Measurements from ENCODE around the gene ZNF462. TPM values are rescaled to one million over a fixed set of nuclear protein-coding genes. Genes with fewer than 3 reads are reported as not detected.

ZNF462 gene
- 10 to 100 TPM; 20.9 to 30.5 TPM for total RNA-seq

DNA sequence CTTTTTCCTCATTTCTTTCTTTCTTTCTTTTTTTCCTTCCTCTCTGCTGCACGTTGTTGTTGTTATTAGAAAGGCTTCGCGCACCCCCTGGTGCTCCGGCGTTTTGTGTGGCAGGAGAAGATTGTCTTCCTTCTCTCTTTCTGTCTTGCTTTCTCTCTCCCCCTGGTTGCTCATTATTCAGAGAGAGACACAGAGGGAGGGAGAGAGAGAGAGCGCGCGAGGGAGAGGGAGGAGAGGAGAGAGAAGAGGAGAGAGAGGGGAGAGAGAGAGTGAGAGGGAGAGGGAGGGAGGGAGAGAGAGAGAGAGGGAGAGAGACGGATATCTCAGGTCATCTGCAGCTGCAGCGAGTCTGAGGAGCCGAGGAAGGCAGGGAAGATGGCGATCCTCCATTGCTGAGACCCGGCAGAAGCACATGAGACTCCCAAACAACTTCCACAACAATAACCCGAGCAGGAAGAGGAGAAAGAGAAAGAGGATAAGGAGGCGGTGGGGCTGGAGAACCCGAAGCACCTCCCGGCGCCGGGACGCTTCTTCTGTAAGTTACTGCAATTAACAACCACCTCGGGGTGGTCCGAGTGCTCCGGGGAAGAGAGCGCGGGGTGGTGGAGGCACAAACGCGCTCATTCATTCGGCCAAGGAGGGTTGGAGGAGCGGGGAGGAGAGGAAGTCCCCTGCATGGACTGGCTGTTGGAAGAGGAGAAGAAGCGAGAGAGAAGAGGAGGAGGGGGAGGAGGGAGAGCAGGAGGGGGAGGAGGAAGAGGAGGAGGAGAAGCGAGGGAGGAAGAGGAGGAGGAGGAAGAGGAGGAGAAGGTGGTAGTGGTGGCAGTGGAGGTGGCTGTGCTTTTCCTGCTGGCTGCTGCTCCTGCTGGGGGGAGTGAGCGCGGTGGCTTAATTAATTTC lies at the start of gene ZNF462:
ZNF462 (plus strand) TSS at position 346 of the 900 bp plus-strand sequence. CDS start 60,218 bp downstream, outside the sequence.
- H3K36me3 ChIP-seq: no peaks in the 10 kb centered on the region
- DNase-seq (ENCODE audit: low spot score): peak; percentile 62
- no peaks in the 10 kb centered on the region for H3K9me3 ChIP-seq
- peak within 1 kb of the TSS; percentile 65 to 81 for H3K4me3 ChIP-seq
- TF ChIP-seq, protein P1, sequence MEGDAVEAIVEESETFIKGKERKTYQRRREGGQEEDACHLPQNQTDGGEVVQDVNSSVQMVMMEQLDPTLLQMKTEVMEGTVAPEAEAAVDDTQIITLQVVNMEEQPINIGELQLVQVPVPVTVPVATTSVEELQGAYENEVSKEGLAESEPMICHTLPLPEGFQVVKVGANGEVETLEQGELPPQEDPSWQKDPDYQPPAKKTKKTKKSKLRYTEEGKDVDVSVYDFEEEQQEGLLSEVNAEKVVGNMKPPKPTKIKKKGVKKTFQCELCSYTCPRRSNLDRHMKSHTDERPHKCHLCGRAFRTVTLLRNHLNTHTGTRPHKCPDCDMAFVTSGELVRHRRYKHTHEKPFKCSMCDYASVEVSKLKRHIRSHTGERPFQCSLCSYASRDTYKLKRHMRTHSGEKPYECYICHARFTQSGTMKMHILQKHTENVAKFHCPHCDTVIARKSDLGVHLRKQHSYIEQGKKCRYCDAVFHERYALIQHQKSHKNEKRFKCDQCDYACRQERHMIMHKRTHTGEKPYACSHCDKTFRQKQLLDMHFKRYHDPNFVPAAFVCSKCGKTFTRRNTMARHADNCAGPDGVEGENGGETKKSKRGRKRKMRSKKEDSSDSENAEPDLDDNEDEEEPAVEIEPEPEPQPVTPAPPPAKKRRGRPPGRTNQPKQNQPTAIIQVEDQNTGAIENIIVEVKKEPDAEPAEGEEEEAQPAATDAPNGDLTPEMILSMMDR (IDR thresholded peaks at IDR 0.05): peak; percentile 53 to 100
- H3K4me1 ChIP-seq: peaks cover 0 to 26% of the 10 kb centered on the region in 2 donors
- H3K27me3 ChIP-seq: no peaks in the 10 kb centered on the region
- peak within 1 kb of the TSS; percentile 84 to 87 for H3K27ac ChIP-seq

DNA sequence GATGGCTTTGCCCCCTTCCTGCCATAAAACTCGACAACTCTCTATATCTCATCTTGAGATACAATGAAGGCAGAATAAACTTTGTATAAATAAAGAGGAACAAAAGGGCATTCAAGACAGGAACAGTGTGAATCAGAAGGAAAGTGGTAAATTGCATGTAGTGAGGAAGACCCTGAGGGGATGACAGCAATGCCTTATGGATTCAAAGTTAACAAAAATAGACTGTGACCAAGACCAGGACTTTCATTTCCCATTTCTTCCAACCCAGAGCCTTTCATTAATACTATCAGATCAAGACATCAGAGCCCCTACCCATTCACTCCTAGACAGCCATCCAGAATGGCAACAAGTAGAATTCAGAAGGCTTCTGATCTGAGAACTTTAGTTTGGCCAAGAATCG lies 46.4 kb upstream of the ZNF462 start:
- Histone ChIP-seq H3K4me3 (no peak overlapping the region), H3K4me1 (no peaks in the 10 kb centered on the region), H3K9me3 (no peaks in the 10 kb centered on the region), H3K36me3 (no peaks in the 10 kb centered on the region), H3K27ac (no peak overlapping the region), H3K27me3 (no peaks in the 10 kb centered on the region)
- DNase-seq (ENCODE audit: low spot score): no peak
- TF ChIP-seq, protein P1 (IDR thresholded peaks at IDR 0.05): no peak

DNA sequence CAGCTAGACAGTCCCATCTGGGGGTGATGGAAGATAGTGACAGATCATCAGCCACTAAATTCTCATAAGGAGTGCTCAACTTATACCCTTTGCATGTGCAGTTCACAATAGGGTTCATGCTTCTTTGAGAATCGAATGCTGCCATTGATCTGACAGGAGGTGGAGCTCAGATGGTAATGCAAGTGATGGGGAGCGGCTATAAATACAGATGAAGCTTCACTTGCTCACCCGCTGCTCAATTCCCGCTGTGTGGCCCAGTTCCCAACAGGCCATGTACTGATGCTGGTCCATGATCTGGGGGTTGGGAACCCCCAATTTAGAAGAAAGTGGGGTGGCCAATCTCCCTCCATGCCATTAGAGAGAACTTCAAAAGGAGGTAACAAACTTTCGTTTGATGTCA lies 44.9 kb upstream of the ZNF462 start:
- DNase-seq (ENCODE audit: low spot score): no peak

DNA sequence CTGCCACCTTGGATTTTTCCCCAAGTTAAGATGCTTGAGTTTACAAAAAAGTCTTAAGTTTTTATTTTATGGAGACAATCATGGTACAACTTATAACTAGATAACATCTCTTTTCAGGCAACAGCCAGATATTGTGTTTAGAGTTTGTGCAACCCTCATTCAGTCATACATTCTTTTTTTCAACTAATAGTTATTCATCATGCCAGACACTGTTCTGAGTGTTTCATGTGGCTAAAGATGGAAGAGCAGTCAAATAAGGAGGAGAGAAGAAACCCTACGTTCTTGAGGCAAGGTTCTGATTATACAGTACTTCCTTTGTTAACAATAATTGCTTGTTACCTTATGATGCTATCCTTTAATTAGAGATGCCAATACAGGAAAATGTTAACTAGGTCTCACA lies 42.1 kb upstream of the ZNF462 start:
- H3K27ac ChIP-seq: no peak overlapping the region
- DNase-seq (ENCODE audit: low spot score): no peak
- no peaks in the 10 kb centered on the region for H3K9me3 ChIP-seq
- H3K4me3 ChIP-seq: no peak overlapping the region
- no peaks in the 10 kb centered on the region for H3K27me3 ChIP-seq
- H3K36me3 ChIP-seq: no peaks in the 10 kb centered on the region
- TF ChIP-seq, protein P1 (IDR thresholded peaks at IDR 0.05): no peak
- no peaks in the 10 kb centered on the region for H3K4me1 ChIP-seq

More for the DNA sequence above, 44.9 kb upstream of the ZNF462 start:
- Histone ChIP-seq H3K27ac (no peak overlapping the region), H3K27me3 (no peaks in the 10 kb centered on the region), H3K36me3 (no peaks in the 10 kb centered on the region), H3K4me3 (no peak overlapping the region), H3K9me3 (no peaks in the 10 kb centered on the region), H3K4me1 (no peaks in the 10 kb centered on the region)
- TF ChIP-seq, protein P1 (IDR thresholded peaks at IDR 0.05): no peak

DNA sequence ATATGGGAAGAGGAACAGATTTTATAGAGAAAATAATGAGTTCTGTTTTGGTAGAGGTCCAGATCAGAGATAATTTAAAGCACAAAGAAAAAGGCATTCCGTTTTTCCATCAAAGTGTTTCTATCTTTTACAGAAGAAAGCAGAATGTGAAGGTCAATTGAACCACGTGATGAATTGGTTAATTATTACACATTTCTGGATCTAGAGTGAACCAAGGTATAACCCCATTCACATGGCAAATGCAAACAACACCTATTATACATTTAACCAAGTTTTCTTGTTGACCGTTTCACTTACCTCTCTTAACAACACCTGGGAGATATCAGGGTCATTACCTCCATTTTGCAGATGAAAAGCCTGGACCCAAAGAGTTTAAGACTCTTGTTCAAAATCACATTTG lies 34.9 kb upstream of the ZNF462 start:
- H3K27ac ChIP-seq: no peak overlapping the region
- H3K4me1 ChIP-seq: peaks cover 0 to 15% of the 10 kb centered on the region in 2 donors
- no peaks in the 10 kb centered on the region for H3K27me3 ChIP-seq
- no peak overlapping the region for H3K4me3 ChIP-seq
- TF ChIP-seq, protein P1 (IDR thresholded peaks at IDR 0.05): no peak
- no peak for DNase-seq (ENCODE audit: low spot score)
- H3K9me3 ChIP-seq: peaks cover 0 to under 1% of the 10 kb centered on the region in 2 donors
- no peaks in the 10 kb centered on the region for H3K36me3 ChIP-seq

Data from right atrium auricular region (tissue), 2 donors.